Activated CD8-positive, alpha-beta T cell treated with anti-CD3 and anti-CD28 coated beads for 36 hours (primary cell): ENCODE results near the gene DLGAP1. TPM values are rescaled to one million over a fixed set of nuclear protein-coding genes. Genes with fewer than 3 reads are reported as not detected.

ENCODE experiments used
- ATAC-seq: fragments of 200-7000 bp; cut with Tn5 transposase; one replicate; pipeline ENCODE4 v1.10.0; 2021; ENCODE audit warnings: mild to moderate bottlenecking, moderate library complexity
- CTCF ChIA-PET: fragments of 350-600 bp; sonication (Branson Sonifier 250); formaldehyde crosslinking; loops from one replicate; lab custom pipeline; 2021; ENCODE audit warnings: antibody characterized with exemption; lab: Charles Lee
- POLR2A ChIA-PET: fragments of 350-600 bp; sonication (Branson Sonifier 250); formaldehyde crosslinking; loops from one replicate; lab custom pipeline; 2021; ENCODE audit warnings: antibody characterized with exemption; lab: Charles Lee
- DNase-seq: peaks from one replicate; pipeline ENCODE4 v3.0.0-alpha.2; 2020
- H3K27ac Mint-ChIP-seq: one replicate; pipeline ENCODE4 v1.8.0; 2021; ENCODE audit warnings: mild to moderate bottlenecking, mixed read lengths
- H3K27me3 Mint-ChIP-seq: one replicate; pipeline ENCODE4 v1.8.0; 2021; ENCODE audit warnings: mixed read lengths
- H3K36me3 Mint-ChIP-seq: one replicate; pipeline ENCODE4 v1.8.0; 2021; ENCODE audit warnings: low read depth, mixed read lengths
- H3K4me1 Mint-ChIP-seq: one replicate; pipeline ENCODE4 v1.8.0; 2021; ENCODE audit warnings: low read depth, mixed read lengths
- H3K4me3 Mint-ChIP-seq: one replicate; pipeline ENCODE4 v1.8.0; 2021; ENCODE audit warnings: mild to moderate bottlenecking, moderate library complexity, mixed read lengths
- H3K9me3 Mint-ChIP-seq: one replicate; pipeline ENCODE4 v1.8.0; 2021; ENCODE audit warnings: mixed read lengths
- CTCF ChIP-seq: fragments of 200-600 bp; IDR thresholded peaks from one replicate; pipeline ENCODE4 v1.8.0; 2022; ENCODE audit warnings: antibody characterized with exemption, mild to moderate bottlenecking
- intact Hi-C: fragments of 100-400 bp; cut with micrococcal nuclease; formaldehyde crosslinking; loops from one replicate; pipeline ENCODE4 v1.10.0; 2022
- total RNA-seq, 2 experiments: library from RNA; stranded (reverse); gene quantifications; one replicate each; pipeline ENCODE4 v1.2.3, GENCODE V29; 2021

Gene DLGAP1
- total RNA-seq, 2 experiments from 2014 or later: not detected

GRCh38 chr18:3590096-3590630, 864.9 kb downstream of the DLGAP1 start:
- ATAC-seq (no peak), DNase-seq (no peak)
- no peak for TF ChIP-seq CTCF
- ChIA-PET CTCF (interaction anchor here (1.4 to 3.6 kb wide), 3 partner anchors 75 to 311 kb away, joined by 3 to 31 read pairs (median 6); no protein-coding TSS in a partner anchor), POLR2A (interaction anchor here (1.3 kb wide), 1 partner anchor 139 kb away, joined by 3 read pairs; no protein-coding TSS in a partner anchor)
- no peak overlapping the region for H3K4me3 Mint-ChIP-seq
- no peaks in the 10 kb centered on the region for H3K36me3 Mint-ChIP-seq
- intact Hi-C loops: no loop called here
- H3K4me1 Mint-ChIP-seq: peaks cover 45% of the 10 kb centered on the region
- H3K27me3 Mint-ChIP-seq: no peaks in the 10 kb centered on the region
- no peak overlapping the region for H3K27ac Mint-ChIP-seq
- no peaks in the 10 kb centered on the region for H3K9me3 Mint-ChIP-seq

GRCh38 chr18:3585656-3586509, 869.2 kb downstream of the DLGAP1 start:
- H3K36me3 Mint-ChIP-seq: no peaks in the 10 kb centered on the region
- DNase-seq (peak; percentile 85), ATAC-seq (peak; percentile 85)
- peaks cover 25% of the 10 kb centered on the region for H3K4me1 Mint-ChIP-seq
- intact Hi-C loops: loop anchor here (5.0 kb wide), 1 partner anchor 304 kb away; no protein-coding TSS in a partner anchor
- H3K27me3 Mint-ChIP-seq: no peaks in the 10 kb centered on the region
- CTCF ChIA-PET: interaction anchor here (0.8 to 2.9 kb wide), 40 partner anchors 9 to 340 kb away, joined by 3 to 44 read pairs (median 7); no protein-coding TSS in a partner anchor
- POLR2A ChIA-PET: interaction anchor here (0.9 to 1.9 kb wide), 7 partner anchors 8 to 309 kb away, joined by 3 to 9 read pairs (median 4); no protein-coding TSS in a partner anchor
- H3K4me3 Mint-ChIP-seq: no peak overlapping the region
- no peaks in the 10 kb centered on the region for H3K9me3 Mint-ChIP-seq
- H3K27ac Mint-ChIP-seq: no peak overlapping the region
- peak; percentile 82 for TF ChIP-seq CTCF

- H3K27me3 Mint-ChIP-seq: no peaks in the 10 kb centered on the region
- no peaks in the 10 kb centered on the region for H3K36me3 Mint-ChIP-seq
- ATAC-seq (no peak), DNase-seq (no peak)
- H3K4me3 Mint-ChIP-seq: no peak overlapping the region
- POLR2A ChIA-PET: interaction anchor here (0.9 to 1.9 kb wide), 5 partner anchors 9 to 136 kb away, joined by 3 to 9 read pairs (median 6); no protein-coding TSS in a partner anchor
- no peak for TF ChIP-seq CTCF
- intact Hi-C loops: loop anchor here (5.0 kb wide), 1 partner anchor 303 kb away; no protein-coding TSS in a partner anchor
- H3K27ac Mint-ChIP-seq: no peak overlapping the region
- CTCF ChIA-PET: interaction anchor here (0.8 to 2.9 kb wide), 39 partner anchors 8 to 339 kb away, joined by 3 to 44 read pairs (median 7); no protein-coding TSS in a partner anchor
- H3K9me3 Mint-ChIP-seq: no peaks in the 10 kb centered on the region
- peaks cover 25% of the 10 kb centered on the region for H3K4me1 Mint-ChIP-seq
Measured at GRCh38 chr18:3584897-3585460, 870.1 kb downstream of the DLGAP1 start.

- no peak overlapping the region for H3K27ac Mint-ChIP-seq
- H3K4me1 Mint-ChIP-seq: peaks cover 25% of the 10 kb centered on the region
- no peak for DNase-seq
- no peak for TF ChIP-seq CTCF
- intact Hi-C loops: no loop called here
- H3K27me3 Mint-ChIP-seq: no peaks in the 10 kb centered on the region
- no peaks in the 10 kb centered on the region for H3K9me3 Mint-ChIP-seq
- ChIA-PET POLR2A (interaction anchor here (1.9 kb wide), 1 partner anchor 10 kb away, joined by 9 read pairs; no protein-coding TSS in a partner anchor), CTCF (interaction anchor here (0.8 to 2.9 kb wide), 22 partner anchors 8 to 308 kb away, joined by 3 to 44 read pairs (median 8); no protein-coding TSS in a partner anchor)
- ATAC-seq: no peak
- H3K4me3 Mint-ChIP-seq: no peak overlapping the region
- H3K36me3 Mint-ChIP-seq: no peaks in the 10 kb centered on the region
Measured at GRCh38 chr18:3584266-3584861, 870.7 kb downstream of the DLGAP1 start.
